ENCODE results near the gene RIMS1. TPM values are rescaled to one million over a fixed set of nuclear protein-coding genes. Genes with fewer than 3 reads are reported as not detected.
A peak's percentile ranks its signal among the peaks of the same experiment; 100 is the strongest.

Gene RIMS1
- total RNA-seq, 6 experiments from 2014 or later = 1.5 to 2.5 (median 2.2) TPM

GRCh38 chr6:71977884-71978283 is 91.5 kb downstream of the RIMS1 start:
- TF ChIP-seq CTCF (IDR thresholded peaks at IDR 0.05) = no peak
- H3K27me3 Mint-ChIP-seq (ENCODE audit: insufficient read depth) = peaks cover 8% of the 10 kb centered on the region
- H3K9me3 Mint-ChIP-seq = no peaks in the 10 kb centered on the region
- H3K4me3 Mint-ChIP-seq = no peak overlapping the region
- H3K36me3 Mint-ChIP-seq (ENCODE audit: low read depth) = no peaks in the 10 kb centered on the region
- no peak for DNase-seq
- H3K27ac Mint-ChIP-seq = no peak overlapping the region
- peaks cover 24% of the 10 kb centered on the region for H3K4me1 Mint-ChIP-seq (ENCODE audit: low read depth)

GRCh38 chr6:71979911-71980310 is 93.6 kb downstream of the RIMS1 start:
- H3K27me3 Mint-ChIP-seq (ENCODE audit: insufficient read depth) = peaks cover 6% of the 10 kb centered on the region
- H3K27ac Mint-ChIP-seq = 0 out of 2 replicates have a peak overlapping the region, but pooled peaks have one; percentile 1
- no peak overlapping the region for H3K4me3 Mint-ChIP-seq
- H3K9me3 Mint-ChIP-seq = no peaks in the 10 kb centered on the region
- TF ChIP-seq CTCF (IDR thresholded peaks at IDR 0.05) = no peak
- H3K36me3 Mint-ChIP-seq (ENCODE audit: low read depth) = no peaks in the 10 kb centered on the region
- H3K4me1 Mint-ChIP-seq (ENCODE audit: low read depth) = peaks cover 28% of the 10 kb centered on the region
- DNase-seq = peak; percentile 67

GRCh38 chr6:71982389-71982788 is 96.0 kb downstream of the RIMS1 start:
- no peak overlapping the region for H3K4me3 Mint-ChIP-seq
- no peaks in the 10 kb centered on the region for H3K9me3 Mint-ChIP-seq
- H3K27ac Mint-ChIP-seq = no peak overlapping the region
- TF ChIP-seq CTCF (IDR thresholded peaks at IDR 0.05) = no peak
- peaks cover 28% of the 10 kb centered on the region for H3K4me1 Mint-ChIP-seq (ENCODE audit: low read depth)
- no peaks in the 10 kb centered on the region for H3K36me3 Mint-ChIP-seq (ENCODE audit: low read depth)
- peaks cover 6% of the 10 kb centered on the region for H3K27me3 Mint-ChIP-seq (ENCODE audit: insufficient read depth)
- peak; percentile 9 for DNase-seq

GRCh38 chr6:71983131-71983530 is 96.8 kb downstream of the RIMS1 start:
- TF ChIP-seq CTCF (IDR thresholded peaks at IDR 0.05) = no peak
- DNase-seq = no peak
- Mint-ChIP-seq H3K9me3 (no peaks in the 10 kb centered on the region), H3K4me1 (ENCODE audit: low read depth) (peaks cover 28% of the 10 kb centered on the region), H3K27ac (no peak overlapping the region), H3K4me3 (no peak overlapping the region), H3K27me3 (ENCODE audit: insufficient read depth) (peaks cover 2% of the 10 kb centered on the region), H3K36me3 (ENCODE audit: low read depth) (no peaks in the 10 kb centered on the region)

- TF ChIP-seq CTCF (IDR thresholded peaks at IDR 0.05) = no peak
- no peak for DNase-seq
- Mint-ChIP-seq H3K9me3 (no peaks in the 10 kb centered on the region), H3K27me3 (ENCODE audit: insufficient read depth) (peaks cover 2% of the 10 kb centered on the region; the same call in 1 of the 2 replicates), H3K36me3 (ENCODE audit: low read depth) (no peaks in the 10 kb centered on the region), H3K27ac (no peak overlapping the region), H3K4me3 (no peak overlapping the region), H3K4me1 (ENCODE audit: low read depth) (peaks cover 7% of the 10 kb centered on the region; the same call in 1 of the 2 replicates)
These were observed 108.4 kb downstream of the RIMS1 start for GRCh38 chr6:71994705-71995271.

All from HFFc6 (cell line).